KMS-11 (cell line): ENCODE results near the gene KRT14.

Experiments
- H2AFZ ChIP-seq: fragments of 200-600 bp; sonication (generic); 2 replicates; pipeline ENCODE4 v1.6.1; 2016; ENCODE audit warnings: antibody characterized with exemption, mixed run types, low read depth
- H3K27ac ChIP-seq: fragments of 200-600 bp; sonication (generic); 2 replicates; pipeline ENCODE4 v1.6.1; 2016; ENCODE audit warnings: mild to moderate bottlenecking, mixed run types
- H3K27me3 ChIP-seq: fragments of 200-600 bp; sonication (generic); 2 replicates; pipeline ENCODE4 v1.6.1; 2017; ENCODE audit warnings: mild to moderate bottlenecking, low read depth, mixed run types, moderate library complexity; ENCODE audit not compliant: insufficient read depth
- H3K36me3 ChIP-seq: fragments of 200-600 bp; sonication (generic); 2 replicates; pipeline ENCODE4 v1.6.1; 2017; ENCODE audit warnings: mild to moderate bottlenecking, mixed run types; ENCODE audit not compliant: insufficient read depth
- H3K4me1 ChIP-seq: fragments of 200-600 bp; sonication (generic); 2 replicates; pipeline ENCODE4 v1.6.1; 2016; ENCODE audit warnings: mild to moderate bottlenecking, low read depth, mixed run types; ENCODE audit not compliant: poor library complexity, severe bottlenecking
- H3K4me2 ChIP-seq: fragments of 200-600 bp; sonication (generic); 2 replicates; pipeline ENCODE4 v1.7.0; 2016; ENCODE audit warnings: mild to moderate bottlenecking, mixed run types
- H3K4me3 ChIP-seq: fragments of 200-600 bp; sonication (generic); IDR thresholded peaks from 2 replicates; pipeline ENCODE4 v1.6.1; 2017; ENCODE audit warnings: low read depth, low read length, mixed read lengths; ENCODE audit not compliant: insufficient read depth
- H3K79me2 ChIP-seq: fragments of 200-600 bp; sonication (generic); 2 replicates; pipeline ENCODE4 v1.6.1; 2016; ENCODE audit warnings: low read depth, mixed run types; ENCODE audit not compliant: insufficient read depth
- H3K9ac ChIP-seq: fragments of 200-600 bp; sonication (generic); 2 replicates; pipeline ENCODE4 v1.6.1; 2016; ENCODE audit warnings: mild to moderate bottlenecking, mixed run types
- H4K20me1 ChIP-seq: fragments of 200-600 bp; sonication (generic); 2 replicates; pipeline ENCODE4 v1.6.1; 2016; ENCODE audit warnings: mild to moderate bottlenecking, mixed run types; ENCODE audit not compliant: insufficient read depth
- TF ChIP-seq, protein P1 (sequence below): fragments of 200-600 bp; sonication (generic); conservative IDR thresholded peaks from 2 replicates; pipeline ENCODE4 v1.6.1; 2017; ENCODE audit warnings: low read depth, mild to moderate bottlenecking, antibody characterized with exemption, low read length, moderate library complexity, mixed read lengths

Gene KRT14

GRCh38 chr17:41581366-41582060 lies 5.2 kb downstream of the KRT14 start:
- Histone ChIP-seq H3K27ac (no peak overlapping the region), H3K79me2 (no peaks in the 10 kb centered on the region), H4K20me1 (no peaks in the 10 kb centered on the region), H3K4me3 (no peak overlapping the region), H3K27me3 (peaks cover 13% of the 10 kb centered on the region; the same call in 1 of the 2 replicates), H2AFZ (no peak overlapping the region), H3K4me1 (peaks cover 16% of the 10 kb centered on the region), H3K36me3 (no peaks in the 10 kb centered on the region), H3K9ac (no peak overlapping the region), H3K4me2 (no peak overlapping the region)
- TF ChIP-seq, protein P1, sequence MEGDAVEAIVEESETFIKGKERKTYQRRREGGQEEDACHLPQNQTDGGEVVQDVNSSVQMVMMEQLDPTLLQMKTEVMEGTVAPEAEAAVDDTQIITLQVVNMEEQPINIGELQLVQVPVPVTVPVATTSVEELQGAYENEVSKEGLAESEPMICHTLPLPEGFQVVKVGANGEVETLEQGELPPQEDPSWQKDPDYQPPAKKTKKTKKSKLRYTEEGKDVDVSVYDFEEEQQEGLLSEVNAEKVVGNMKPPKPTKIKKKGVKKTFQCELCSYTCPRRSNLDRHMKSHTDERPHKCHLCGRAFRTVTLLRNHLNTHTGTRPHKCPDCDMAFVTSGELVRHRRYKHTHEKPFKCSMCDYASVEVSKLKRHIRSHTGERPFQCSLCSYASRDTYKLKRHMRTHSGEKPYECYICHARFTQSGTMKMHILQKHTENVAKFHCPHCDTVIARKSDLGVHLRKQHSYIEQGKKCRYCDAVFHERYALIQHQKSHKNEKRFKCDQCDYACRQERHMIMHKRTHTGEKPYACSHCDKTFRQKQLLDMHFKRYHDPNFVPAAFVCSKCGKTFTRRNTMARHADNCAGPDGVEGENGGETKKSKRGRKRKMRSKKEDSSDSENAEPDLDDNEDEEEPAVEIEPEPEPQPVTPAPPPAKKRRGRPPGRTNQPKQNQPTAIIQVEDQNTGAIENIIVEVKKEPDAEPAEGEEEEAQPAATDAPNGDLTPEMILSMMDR, result no peak

- Histone ChIP-seq H3K36me3 (no peaks in the 10 kb centered on the region), H2AFZ (no peak overlapping the region), H3K4me1 (peaks cover 16% of the 10 kb centered on the region), H3K27me3 (peaks cover 18% of the 10 kb centered on the region; the same call in 1 of the 2 replicates), H3K79me2 (no peaks in the 10 kb centered on the region), H4K20me1 (no peaks in the 10 kb centered on the region), H3K9ac (no peak overlapping the region), H3K4me2 (no peak overlapping the region), H3K4me3 (no peak overlapping the region), H3K27ac (no peak overlapping the region)
- TF ChIP-seq, protein P1, result no peak
Observed at GRCh38 chr17:41580687-41581365, 5.9 kb downstream of the KRT14 start.

GRCh38 chr17:41580244-41580575 lies 6.5 kb downstream of the KRT14 start:
- no peaks in the 10 kb centered on the region for H3K79me2 ChIP-seq
- H3K27ac ChIP-seq, result no peak overlapping the region
- no peak overlapping the region; the same call in 1 of the 2 replicates for H3K4me2 ChIP-seq
- 0 out of 2 replicates have a peak overlapping the region, but pooled peaks have one; percentile 80 for H2AFZ ChIP-seq
- no peaks in the 10 kb centered on the region for H4K20me1 ChIP-seq
- TF ChIP-seq, protein P1, result no peak
- peaks cover 15% of the 10 kb centered on the region; the same call in 1 of the 2 replicates for H3K27me3 ChIP-seq
- H3K36me3 ChIP-seq, result no peaks in the 10 kb centered on the region
- no peak overlapping the region for H3K4me3 ChIP-seq
- H3K4me1 ChIP-seq, result peaks cover 16% of the 10 kb centered on the region
- no peak overlapping the region for H3K9ac ChIP-seq

- Histone ChIP-seq H3K79me2 (no peaks in the 10 kb centered on the region), H4K20me1 (no peaks in the 10 kb centered on the region), H3K36me3 (no peaks in the 10 kb centered on the region), H3K27me3 (peaks cover 14% of the 10 kb centered on the region; the same call in 1 of the 2 replicates), H3K27ac (no peak overlapping the region), H2AFZ (peak overlapping the region; percentile 80; the same call in 1 of the 2 replicates), H3K4me1 (peaks cover 11% of the 10 kb centered on the region), H3K4me2 (peak overlapping the region; percentile 72), H3K4me3 (no peak overlapping the region), H3K9ac (no peak overlapping the region)
- TF ChIP-seq, protein P1, result peak; percentile 86
Observed at GRCh38 chr17:41579484-41580243, 7.0 kb downstream of the KRT14 start.
